ENCODE measurements around the gene PSMA1.

- no peak for TF ChIP-seq CTCF (IDR thresholded peaks at IDR 0.05; ENCODE audit: low read length)
- no peak for TF ChIP-seq EZH2 (optimal IDR thresholded peaks at IDR 0.05; ENCODE audit: low read depth, low read length)
- TF ChIP-seq EZH2phosphoT487 (IDR thresholded peaks at IDR 0.05; ENCODE audit: low read length): no peak
Observed at GRCh38 chr11:14539982-14540421, 19.8 kb upstream of the PSMA1 start.
